HEK293 (cell line): Measurements from ENCODE around the gene NUCB2.

Experiments
- CTCF ChIA-PET: fragments of 350-600 bp; formaldehyde crosslinking; extraction: SDS; loops from one replicate; lab custom pipeline; 2021; ENCODE audit warnings: antibody characterized with exemption; lab: Yijun Ruan, JAX
- POLR2A ChIA-PET: fragments of 300-600 bp; formaldehyde crosslinking; extraction: SDS; loops from one replicate; lab custom pipeline; 2020; ENCODE audit warnings: antibody characterized with exemption, inconsistent platforms; lab: Yijun Ruan, JAX
- H3K27ac ChIP-seq: fragments of 200-500 bp; sonication (Bioruptor generic); 2 replicates; pipeline ENCODE4 v1.5.1; 2014; ENCODE audit warnings: low read depth, low read length, control low read depth, inconsistent platforms; ENCODE audit errors: extremely low read depth
- H3K36me3 ChIP-seq, 2 experiments: fragments of 200-500 bp in 1 of 2; sonication (Bioruptor generic) in 1 of 2; 1 replicate in 1 of 2; 2 replicates in 1 of 2; pipeline ENCODE4 v1.5.1; 2014 to 2017; ENCODE audit warnings: inconsistent platforms in 2 of 2, low read length in 2 of 2; ENCODE audit not compliant: control insufficient read depth in 2 of 2, insufficient read depth in 1 of 2
- H3K4me1 ChIP-seq: fragments of 200-500 bp; sonication (Bioruptor generic); 2 replicates; pipeline ENCODE4 v1.5.1; 2014; ENCODE audit warnings: mild to moderate bottlenecking, low read length, inconsistent platforms; ENCODE audit not compliant: control insufficient read depth, insufficient read depth
- H3K4me3 ChIP-seq: 2 replicates; pipeline ENCODE4 v1.5.1; 2011; ENCODE audit warnings: low read depth, mild to moderate bottlenecking, control low read depth, low read length, moderate library complexity
- H3K9me3 ChIP-seq: fragments of 200-500 bp; sonication (Bioruptor generic); 2 replicates; pipeline ENCODE4 v1.5.1; 2014; ENCODE audit warnings: low read depth, low read length, inconsistent platforms; ENCODE audit not compliant: control insufficient read depth, insufficient read depth
- BCL11B ChIP-seq: fragments of 450-650 bp; formaldehyde crosslinking; IDR thresholded peaks from 2 replicates; pipeline ENCODE4 v1.5.1; 2016; ENCODE audit warnings: low read depth, missing biosample characterization, missing genetic modification characterization
- HOXD13 ChIP-seq: sonication (generic); formaldehyde crosslinking; IDR thresholded peaks from 2 replicates; pipeline ENCODE4 v1.8.0; 2022; ENCODE audit warnings: missing genetic modification reagents, borderline replicate concordance
- KLF8 ChIP-seq: fragments of 450-650 bp; formaldehyde crosslinking; IDR thresholded peaks from 2 replicates; pipeline ENCODE4 v1.5.1; 2016; ENCODE audit warnings: missing biosample characterization, missing genetic modification characterization
- SETDB1 ChIP-seq: IDR thresholded peaks from one replicate; pipeline ENCODE4 v1.6.1; 2017; ENCODE audit warnings: mild to moderate bottlenecking, low read length, moderate library complexity, mixed read lengths; ENCODE audit not compliant: insufficient read length
- TRIM28 ChIP-seq: IDR thresholded peaks from 2 replicates; pipeline ENCODE4 v1.6.1; 2011; ENCODE audit warnings: low read length, control low read depth, borderline replicate concordance
- WT1 ChIP-seq: fragments of 450-650 bp; formaldehyde crosslinking; IDR thresholded peaks from 2 replicates; pipeline ENCODE4 v1.5.1; 2016; ENCODE audit warnings: missing biosample characterization, missing genetic modification characterization
- ZBTB49 ChIP-seq: fragments of 450-650 bp; formaldehyde crosslinking; IDR thresholded peaks from 2 replicates; pipeline ENCODE4 v1.5.1; 2016; ENCODE audit warnings: missing biosample characterization, missing genetic modification characterization, low read depth
- ZBTB7A ChIP-seq: fragments of 450-650 bp; formaldehyde crosslinking; IDR thresholded peaks from 2 replicates; pipeline ENCODE4 v1.5.1; 2016; ENCODE audit warnings: low read depth, missing biosample characterization, missing genetic modification characterization
- ZNF10 ChIP-seq: fragments of 450-650 bp; formaldehyde crosslinking; IDR thresholded peaks from 2 replicates; pipeline ENCODE4 v1.5.1; 2017; ENCODE audit warnings: missing biosample characterization, missing genetic modification characterization
- ZNF121 ChIP-seq: fragments of 450-650 bp; formaldehyde crosslinking; IDR thresholded peaks from 2 replicates; pipeline ENCODE4 v1.5.1; 2016; ENCODE audit warnings: missing biosample characterization, missing genetic modification characterization
- ZNF184 ChIP-seq: fragments of 450-650 bp; IDR thresholded peaks from 2 replicates; pipeline ENCODE4 v1.5.1; 2018; ENCODE audit warnings: missing biosample characterization, mild to moderate bottlenecking, missing genetic modification characterization
- ZNF202 ChIP-seq: fragments of 450-650 bp; formaldehyde crosslinking; IDR thresholded peaks from 2 replicates; pipeline ENCODE4 v1.5.1; 2016; ENCODE audit warnings: missing biosample characterization, missing genetic modification characterization, borderline replicate concordance
- ZNF311 ChIP-seq: fragments of 450-650 bp; formaldehyde crosslinking; IDR thresholded peaks from 2 replicates; pipeline ENCODE4 v1.5.1; 2017; ENCODE audit warnings: missing biosample characterization, missing genetic modification characterization, borderline replicate concordance
- ZNF354C ChIP-seq: fragments of 450-650 bp; formaldehyde crosslinking; IDR thresholded peaks from 2 replicates; pipeline ENCODE4 v1.5.1; 2016; ENCODE audit warnings: missing biosample characterization, missing genetic modification characterization, low read depth, borderline replicate concordance
- ZNF404 ChIP-seq: fragments of 450-650 bp; formaldehyde crosslinking; IDR thresholded peaks from 2 replicates; pipeline ENCODE4 v1.5.1; 2017; ENCODE audit warnings: missing biosample characterization, missing genetic modification characterization
- ZNF416 ChIP-seq: fragments of 450-650 bp; formaldehyde crosslinking; IDR thresholded peaks from 2 replicates; pipeline ENCODE4 v1.5.1; 2016; ENCODE audit warnings: missing biosample characterization, missing genetic modification characterization
- ZNF549 ChIP-seq: fragments of 450-650 bp; IDR thresholded peaks from 2 replicates; pipeline ENCODE4 v1.5.1; 2018; ENCODE audit warnings: missing biosample characterization, missing genetic modification characterization, mild to moderate bottlenecking, inconsistent platforms, moderate library complexity
- ZNF558 ChIP-seq: fragments of 450-650 bp; formaldehyde crosslinking; IDR thresholded peaks from 2 replicates; pipeline ENCODE4 v1.5.1; 2016; ENCODE audit warnings: missing biosample characterization, missing genetic modification characterization
- ZNF596 ChIP-seq: fragments of 450-650 bp; IDR thresholded peaks from 2 replicates; pipeline ENCODE4 v1.5.0; 2018; ENCODE audit warnings: missing biosample characterization, mild to moderate bottlenecking, missing genetic modification characterization, moderate library complexity
- ZNF600 ChIP-seq: fragments of 450-650 bp; formaldehyde crosslinking; IDR thresholded peaks from 2 replicates; pipeline ENCODE4 v1.5.1; 2016; ENCODE audit warnings: missing biosample characterization, missing genetic modification characterization
- ZNF664 ChIP-seq: fragments of 450-650 bp; formaldehyde crosslinking; IDR thresholded peaks from 2 replicates; pipeline ENCODE4 v1.5.1; 2016; ENCODE audit warnings: missing biosample characterization, missing genetic modification characterization
- ZNF701 ChIP-seq: fragments of 450-650 bp; formaldehyde crosslinking; IDR thresholded peaks from 2 replicates; pipeline ENCODE4 v1.5.1; 2016; ENCODE audit warnings: missing biosample characterization, missing genetic modification characterization
- ZNF747 ChIP-seq: fragments of 450-650 bp; formaldehyde crosslinking; IDR thresholded peaks from 2 replicates; pipeline ENCODE4 v1.5.1; 2016; ENCODE audit warnings: missing biosample characterization, missing genetic modification characterization
- ZNF792 ChIP-seq: fragments of 450-650 bp; formaldehyde crosslinking; IDR thresholded peaks from 2 replicates; pipeline ENCODE4 v1.5.1; 2016; ENCODE audit warnings: missing biosample characterization, missing genetic modification characterization
- ZSCAN5A ChIP-seq: fragments of 450-650 bp; formaldehyde crosslinking; IDR thresholded peaks from 2 replicates; pipeline ENCODE4 v1.5.1; 2016; ENCODE audit warnings: missing biosample characterization, missing genetic modification characterization

NUCB2 gene

DNA sequence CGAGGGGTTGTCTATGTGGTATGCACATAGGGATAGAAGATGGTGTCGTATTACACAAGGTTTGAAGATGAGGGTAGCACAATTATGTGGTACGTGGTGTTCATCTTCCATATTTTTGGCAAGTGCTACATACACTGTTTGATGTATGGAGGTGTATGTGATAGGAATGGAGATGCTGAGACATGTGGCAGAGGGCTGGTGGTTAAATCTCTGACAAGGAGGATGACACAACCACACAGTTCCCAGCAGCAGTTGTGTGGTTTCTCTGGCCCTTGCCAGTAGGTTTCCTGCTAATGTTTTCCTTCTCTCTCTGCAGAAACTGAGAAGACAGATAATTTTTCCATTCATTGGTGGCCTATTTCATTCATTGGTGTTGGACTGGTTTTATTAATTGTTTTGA, 92.0 kb downstream of the NUCB2 start:
- H3K36me3 ChIP-seq, result peaks cover 0 to 81% of the 10 kb centered on the region in 2 experiments; a peak in 2 of 3 replicates
- ChIA-PET POLR2A (no interaction called here), CTCF (no interaction called here)
- no peak overlapping the region for H3K27ac ChIP-seq
- no peak overlapping the region for H3K4me3 ChIP-seq
- H3K9me3 ChIP-seq, result no peaks in the 10 kb centered on the region
- H3K4me1 ChIP-seq, result no peaks in the 10 kb centered on the region
- TF ChIP-seq SETDB1 (no peak), ZNF558 (tag by site-specific recombination) (no peak), ZNF416 (no peak), ZNF404 (tag by site-specific recombination) (no peak), ZNF664 (tag by site-specific recombination) (no peak), ZNF549 (tag by site-specific recombination) (no peak)

GRCh38 chr11:17369094-17369493, 92.6 kb downstream of the NUCB2 start:
- POLR2A ChIA-PET, result no interaction called here
- CTCF ChIA-PET, result interaction anchor here (3.6 kb wide), 1 partner anchor 15 kb away, joined by 24 read pairs; no protein-coding TSS in a partner anchor
- Histone ChIP-seq H3K9me3 (no peaks in the 10 kb centered on the region), H3K4me3 (no peak overlapping the region)
- TF ChIP-seq WT1 (tag by site-specific recombination), result no peak
- no peak for TF ChIP-seq ZNF792 (tag by site-specific recombination)
- TF ChIP-seq ZNF184 (tag by site-specific recombination), result no peak
- no peak for TF ChIP-seq BCL11B (tag by site-specific recombination)
- no peak for TF ChIP-seq ZNF600 (tag by site-specific recombination)
- TF ChIP-seq ZBTB49 (tag by site-specific recombination), result no peak
- no peak for TF ChIP-seq ZNF202 (tag by site-specific recombination)
- TF ChIP-seq TRIM28, result no peak
- TF ChIP-seq ZSCAN5A (tag by site-specific recombination), result no peak
- TF ChIP-seq ZBTB7A (tag by site-specific recombination), result no peak
- no peak for TF ChIP-seq ZNF311
- no peak for TF ChIP-seq ZNF10 (tag by site-specific recombination)
- no peak for TF ChIP-seq HOXD13 (CRISPR knock-in tag)
- no peak for TF ChIP-seq ZNF701 (tag by site-specific recombination)
- TF ChIP-seq KLF8 (tag by site-specific recombination), result no peak
- TF ChIP-seq ZNF596 (tag by site-specific recombination), result no peak
- no peak for TF ChIP-seq ZNF747 (tag by site-specific recombination)
- no peak for TF ChIP-seq ZNF121 (tag by site-specific recombination)
- TF ChIP-seq ZNF354C (tag by site-specific recombination), result no peak
- TF ChIP-seq, all 188 proteins: peak for 0
- peaks cover 0 to 86% of the 10 kb centered on the region in 2 experiments; a peak in 2 of 3 replicates for H3K36me3 ChIP-seq
- H3K27ac ChIP-seq, result no peak overlapping the region
- H3K4me1 ChIP-seq, result no peaks in the 10 kb centered on the region
